ENCODE measurements around the gene GDF10. TPM values are rescaled to one million over a fixed set of nuclear protein-coding genes. Genes with fewer than 3 reads are reported as not detected.

GDF10 gene
- total and polyA plus RNA-seq, 4 donors = 2.3 to 34.7 (median 16.6) TPM

GRCh38 chr10:47334466-47335295 lies 34.7 kb downstream of the GDF10 start:
- Histone ChIP-seq H3K36me3 (ENCODE audit: control insufficient read depth in 4 of 4, insufficient read depth in 4 of 4, low read length in 4 of 4) (no peaks in the 10 kb centered on the region), H3K27me3 (ENCODE audit: control insufficient read depth in 3 of 3, insufficient read depth in 3 of 3, low read length in 2 of 3) (peaks cover 0 to 3% (median 0%) of the 10 kb centered on the region in 3 donors), H3K9ac (ENCODE audit: insufficient read depth in 1 of 2, low read length in 2 of 2) (no peak overlapping the region), H3K27ac (ENCODE audit: low read depth in 1 of 2, low read length in 1 of 2) (no peak overlapping the region), H3K9me3 (ENCODE audit: control insufficient read depth in 4 of 4, insufficient read depth in 3 of 4, low read length in 3 of 4) (peaks cover 0 to 2% (median 0%) of the 10 kb centered on the region in 4 donors), H3K4me1 (ENCODE audit: control insufficient read depth in 5 of 5, insufficient read depth in 5 of 5, low read length in 5 of 5) (peaks cover 0 to 7% (median 0%) of the 10 kb centered on the region in 5 donors), H3K4me3 (no peak overlapping the region)
- no peak for ATAC-seq (ENCODE audit: insufficient read depth, low FRiP score)
- TF ChIP-seq CTCF (IDR thresholded peaks at IDR 0.05; ENCODE audit: control extremely low read depth, extremely low read depth) = no peak
- no peak for DNase-seq
- 84 to 86% methylated on average over 8 of the region's 8 CpGs for WGBS, 2 donors

GRCh38 chr10:47335906-47336305 lies 35.9 kb downstream of the GDF10 start:
- ATAC-seq (ENCODE audit: insufficient read depth, low FRiP score) (no peak), DNase-seq (no peak)
- Histone ChIP-seq H3K4me1 (ENCODE audit: control insufficient read depth in 5 of 5, insufficient read depth in 5 of 5, low read length in 5 of 5) (peaks cover 0 to 7% (median 0%) of the 10 kb centered on the region in 5 donors), H3K36me3 (ENCODE audit: control insufficient read depth in 4 of 4, insufficient read depth in 4 of 4, low read length in 4 of 4) (no peaks in the 10 kb centered on the region), H3K4me3 (no peak overlapping the region), H3K9ac (ENCODE audit: insufficient read depth in 1 of 2, low read length in 2 of 2) (no peak overlapping the region), H3K27me3 (ENCODE audit: control insufficient read depth in 3 of 3, insufficient read depth in 3 of 3, low read length in 2 of 3) (peaks cover 0 to 3% (median 0%) of the 10 kb centered on the region in 3 donors), H3K9me3 (ENCODE audit: control insufficient read depth in 4 of 4, insufficient read depth in 3 of 4, low read length in 3 of 4) (peaks cover 0 to 2% (median 0%) of the 10 kb centered on the region in 4 donors), H3K27ac (ENCODE audit: low read depth in 1 of 2, low read length in 1 of 2) (no peak overlapping the region)
- no peak for TF ChIP-seq CTCF (IDR thresholded peaks at IDR 0.05; ENCODE audit: control extremely low read depth, extremely low read depth)
- 90 to 93% methylated on average over 5 of the region's 5 CpGs for WGBS, 2 donors

DNA sequence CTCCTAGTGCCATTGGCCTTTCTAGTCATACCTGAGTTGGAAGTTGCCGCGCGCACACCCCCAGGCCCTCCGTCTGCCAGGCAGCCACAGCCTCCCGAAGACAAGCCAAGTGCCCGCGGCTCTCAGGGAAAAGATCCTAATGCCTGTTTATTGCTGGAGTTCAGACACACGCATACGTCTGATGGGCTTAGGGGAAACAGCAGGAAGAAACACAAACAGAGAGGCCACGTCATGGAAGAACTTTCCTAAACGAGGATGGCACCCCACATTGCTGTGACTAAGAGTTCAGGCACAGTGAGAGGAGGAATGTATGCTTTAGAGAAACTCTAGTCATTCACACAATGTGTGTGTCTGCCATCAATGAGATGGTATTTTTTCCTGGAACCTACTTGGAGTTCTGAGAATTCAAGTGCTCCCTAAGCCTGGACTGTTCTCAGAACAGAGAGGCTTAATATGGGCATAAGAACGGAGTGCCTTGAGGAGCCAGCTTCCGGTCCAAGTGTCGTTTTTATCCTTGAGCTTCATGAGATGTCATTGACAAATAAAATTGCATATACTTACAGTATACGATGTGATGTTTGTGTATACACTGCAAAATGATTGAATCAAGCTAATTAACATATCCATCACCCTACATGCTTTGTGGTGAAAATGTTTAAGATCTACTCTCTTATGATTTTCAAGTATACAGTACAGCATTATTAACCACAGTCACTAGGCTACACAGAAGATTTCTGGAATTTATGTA lies 36.6 kb downstream of the GDF10 start:
- WGBS, 2 donors = 76 to 85% methylated on average over 15 of the region's 15 CpGs
- no peaks in the 10 kb centered on the region for H3K36me3 ChIP-seq (ENCODE audit: control insufficient read depth in 4 of 4, insufficient read depth in 4 of 4, low read length in 4 of 4)
- H3K9ac ChIP-seq (ENCODE audit: insufficient read depth in 1 of 2, low read length in 2 of 2) = no peak overlapping the region
- no peak overlapping the region for H3K4me3 ChIP-seq
- no peak overlapping the region for H3K27ac ChIP-seq (ENCODE audit: low read depth in 1 of 2, low read length in 1 of 2)
- peaks cover 0 to 7% (median 0%) of the 10 kb centered on the region in 5 donors for H3K4me1 ChIP-seq (ENCODE audit: control insufficient read depth in 5 of 5, insufficient read depth in 5 of 5, low read length in 5 of 5)
- no peak for TF ChIP-seq CTCF (IDR thresholded peaks at IDR 0.05; ENCODE audit: control extremely low read depth, extremely low read depth)
- peaks cover 0 to 2% (median 0%) of the 10 kb centered on the region in 4 donors for H3K9me3 ChIP-seq (ENCODE audit: control insufficient read depth in 4 of 4, insufficient read depth in 3 of 4, low read length in 3 of 4)
- ATAC-seq (ENCODE audit: insufficient read depth, low FRiP score) = no peak
- peak in 1 of 3 donors; percentile 38 for DNase-seq
- peaks cover 0 to 3% (median 0%) of the 10 kb centered on the region in 3 donors for H3K27me3 ChIP-seq (ENCODE audit: control insufficient read depth in 3 of 3, insufficient read depth in 3 of 3, low read length in 2 of 3)
